CD4-positive, alpha-beta T cell treated with Interleukin-17A for 1 hour (primary cell): ENCODE measurements around the gene CRYGC.
"Not testable (repeated sequence)": the region's sequence is repeated elsewhere in the genome, so short reads cannot be mapped to it uniquely, and the experiment has no call there.

ENCODE experiments used
- DNase-seq: peaks from one replicate; pipeline ENCODE4 v3.0.0-alpha.2; 2020

The CRYGC gene

DNA sequence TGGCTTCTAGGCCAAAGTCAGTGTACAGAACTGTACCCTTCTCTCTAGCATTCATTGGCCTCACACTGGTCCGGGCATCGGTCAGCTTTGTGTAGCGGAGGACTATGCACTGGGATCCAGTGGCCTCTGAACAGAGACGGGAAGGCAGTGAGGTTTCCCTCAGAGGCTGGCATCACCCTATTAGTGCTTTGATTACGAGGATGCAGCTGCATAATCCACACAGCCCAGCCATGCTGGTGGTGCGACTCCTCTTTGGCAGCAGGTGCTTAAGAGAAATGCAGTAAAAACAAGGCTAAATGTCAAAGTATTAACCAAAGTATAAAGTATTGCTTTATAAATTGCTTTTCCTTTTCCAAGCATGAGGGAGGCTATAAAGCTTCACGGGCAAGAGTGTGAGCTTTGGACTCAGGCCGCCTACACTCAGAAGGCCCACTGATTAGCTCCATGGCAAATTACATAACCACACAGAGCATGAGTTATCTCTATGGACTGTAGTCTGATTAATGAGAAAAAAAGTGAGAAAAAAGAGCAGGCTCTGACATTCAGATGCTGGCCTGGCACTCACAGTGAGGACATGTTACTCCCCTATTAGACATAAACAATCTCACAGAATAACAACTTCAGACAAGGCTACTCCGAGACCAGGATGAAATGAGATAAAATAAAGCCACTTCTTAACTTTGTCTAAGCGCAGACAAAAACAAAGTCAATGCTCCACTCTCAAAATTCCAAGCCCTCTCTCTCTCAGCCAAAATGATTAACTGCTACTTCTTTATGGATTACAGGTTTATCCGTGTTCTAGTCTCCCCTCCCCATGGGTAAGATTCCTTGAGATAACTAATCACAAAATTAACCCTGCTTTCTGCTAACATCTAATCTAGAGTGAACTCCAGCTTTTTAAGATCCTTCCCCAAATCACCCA is 6.4 kb upstream of the CRYGC start:
- DNase-seq = no peak

DNA sequence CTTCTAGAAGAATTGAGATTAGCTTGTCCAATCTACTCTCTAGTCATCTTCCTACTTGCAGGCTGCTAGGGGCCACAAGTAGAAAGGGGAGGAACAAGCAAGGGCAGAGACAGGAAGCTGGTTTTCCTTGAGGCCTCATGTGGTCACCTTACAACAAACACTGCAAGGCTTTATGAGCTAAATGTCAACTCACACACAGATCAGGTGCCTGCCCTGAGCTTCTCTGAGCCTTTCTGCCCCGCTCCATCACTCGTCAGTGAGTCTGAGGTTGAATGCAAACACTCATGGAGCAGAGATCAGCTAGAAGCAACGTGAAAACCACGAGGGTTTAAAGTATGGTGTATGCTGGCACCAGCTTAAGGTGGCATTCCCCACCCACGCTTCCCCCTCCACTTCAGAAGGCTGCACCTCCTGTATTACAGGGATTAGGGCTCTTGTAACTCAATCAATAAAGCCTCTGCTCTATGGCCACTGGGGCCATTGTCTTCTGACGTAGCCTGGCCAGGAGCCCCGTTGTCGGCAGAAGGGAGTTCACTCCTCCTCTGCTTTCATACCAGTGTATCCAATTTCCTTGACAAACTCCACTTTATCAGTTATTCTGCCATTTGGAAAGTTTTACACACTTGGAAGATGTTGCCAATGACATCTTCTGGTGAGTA is 5.4 kb upstream of the CRYGC start:
- no peak for DNase-seq

- no peak for DNase-seq
Measured at GRCh38 chr2:208130712-208131110, 1.1 kb upstream of the CRYGC start.

GRCh38 chr2:208128136-208128535 is 1.5 kb downstream of the CRYGC start:
- no peak for DNase-seq

DNA sequence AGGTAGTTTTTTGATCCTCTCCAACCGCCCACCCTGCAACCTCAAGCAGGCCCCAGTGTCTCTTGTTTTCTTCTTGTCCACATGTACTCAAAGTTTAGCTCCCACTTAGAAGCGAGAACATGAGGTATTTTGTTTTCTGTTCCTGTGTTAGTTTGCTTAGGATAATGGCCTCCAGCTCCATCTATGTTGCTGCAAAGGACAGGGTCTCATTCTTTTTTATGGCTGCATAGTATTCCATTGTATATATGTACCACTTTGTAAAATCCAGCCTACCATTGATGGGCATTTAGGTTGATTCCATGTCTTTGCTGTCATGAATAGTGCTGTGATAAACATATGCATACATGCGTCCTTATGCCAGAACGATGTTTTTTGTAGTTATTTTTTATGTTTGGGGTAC is 2.5 kb downstream of the CRYGC start:
- DNase-seq = no peak

- DNase-seq = no peak
Measured at GRCh38 chr2:208125251-208125650, 4.4 kb downstream of the CRYGC start.

DNA sequence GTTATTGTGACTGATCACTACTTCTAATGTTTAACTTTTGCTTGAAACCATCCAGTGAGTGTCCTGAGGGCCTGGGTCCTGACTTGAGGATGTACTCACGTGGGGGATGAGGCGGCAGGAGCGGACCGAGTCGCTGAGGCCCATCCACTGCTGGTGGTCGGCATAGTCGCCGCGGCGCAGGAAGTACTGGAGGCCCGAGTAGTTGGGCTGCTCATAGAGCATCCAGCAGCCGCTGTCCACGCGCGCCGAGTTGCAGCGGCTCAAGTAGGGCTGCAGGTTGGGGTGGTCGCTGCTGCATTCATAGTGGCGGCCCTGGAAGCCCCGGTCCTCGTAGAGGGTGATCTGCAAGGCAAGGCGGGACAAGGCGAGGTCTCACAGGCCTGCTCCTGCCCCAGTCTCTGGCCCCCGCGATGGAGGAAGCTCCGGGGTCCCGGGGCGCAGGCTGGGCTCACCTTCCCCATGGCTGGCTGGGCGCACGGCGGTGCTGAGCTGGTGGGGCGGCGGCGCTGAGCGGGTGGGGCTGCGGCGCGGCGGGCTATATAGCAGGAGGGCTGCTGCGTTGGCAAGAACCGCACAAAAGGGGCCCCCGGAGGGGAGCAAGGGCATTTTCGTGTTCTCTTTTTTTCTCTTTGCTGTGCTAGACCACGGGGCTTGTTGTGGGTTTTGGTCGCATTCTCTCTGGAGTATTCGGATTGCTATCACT is 5.5 kb downstream of the CRYGC start, which contains the start of gene CRYGD:
CRYGD (minus strand) TSS at position 512 of the 703 bp plus-strand sequence; CDS start at position 461, 51 bp downstream.
- not testable (repeated sequence) for DNase-seq

GRCh38 chr2:208122248-208122647 is 7.4 kb downstream of the CRYGC start:
- DNase-seq = no peak

DNA sequence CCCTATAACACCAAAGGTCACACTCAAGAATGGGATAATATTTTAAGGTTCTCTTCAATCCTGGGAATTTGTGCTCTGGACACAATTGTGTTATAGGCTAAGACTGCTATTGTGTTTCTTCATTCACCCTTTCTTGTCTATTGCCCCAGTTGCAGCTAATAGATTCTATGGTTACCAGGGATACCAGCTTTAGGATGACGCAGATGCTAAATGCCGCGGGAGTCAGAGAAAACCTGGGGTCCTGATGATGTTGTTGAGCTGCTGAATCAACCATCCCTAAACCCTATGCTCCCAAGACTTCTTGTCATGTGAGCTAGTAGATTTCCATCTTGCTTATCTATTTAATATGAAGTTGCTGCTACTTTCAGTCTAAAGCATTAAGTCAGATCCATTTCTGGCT is 10.7 kb downstream of the CRYGC start:
- no peak for DNase-seq

DNA sequence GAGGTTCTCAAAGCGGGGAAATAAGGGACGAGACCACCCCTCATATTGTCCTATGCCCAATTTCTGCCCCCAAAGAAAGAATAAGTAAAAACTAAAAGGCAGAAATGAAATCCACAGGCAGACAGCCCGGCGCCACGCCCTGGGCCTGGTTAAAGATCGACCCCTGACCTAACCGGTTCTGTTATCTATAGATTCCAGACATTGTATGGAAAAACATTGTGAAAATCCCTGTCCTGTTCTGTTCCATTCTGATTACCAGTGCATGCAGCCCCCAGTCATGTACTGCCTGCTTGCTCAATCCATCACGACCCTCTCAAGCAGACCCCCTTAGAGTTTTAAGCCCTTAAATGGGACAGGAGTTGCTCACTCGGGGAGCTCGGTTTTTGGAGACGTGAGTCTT is 12.2 kb downstream of the CRYGC start:
- not testable (repeated sequence) for DNase-seq

GRCh38 chr2:208112969-208113368 is 16.7 kb downstream of the CRYGC start:
- no peak for DNase-seq

GRCh38 chr2:208112273-208112745 is 17.3 kb downstream of the CRYGC start:
- DNase-seq = not testable (repeated sequence)

GRCh38 chr2:208103616-208104015 is 26.0 kb downstream of the CRYGC start:
- DNase-seq = no peak

DNA sequence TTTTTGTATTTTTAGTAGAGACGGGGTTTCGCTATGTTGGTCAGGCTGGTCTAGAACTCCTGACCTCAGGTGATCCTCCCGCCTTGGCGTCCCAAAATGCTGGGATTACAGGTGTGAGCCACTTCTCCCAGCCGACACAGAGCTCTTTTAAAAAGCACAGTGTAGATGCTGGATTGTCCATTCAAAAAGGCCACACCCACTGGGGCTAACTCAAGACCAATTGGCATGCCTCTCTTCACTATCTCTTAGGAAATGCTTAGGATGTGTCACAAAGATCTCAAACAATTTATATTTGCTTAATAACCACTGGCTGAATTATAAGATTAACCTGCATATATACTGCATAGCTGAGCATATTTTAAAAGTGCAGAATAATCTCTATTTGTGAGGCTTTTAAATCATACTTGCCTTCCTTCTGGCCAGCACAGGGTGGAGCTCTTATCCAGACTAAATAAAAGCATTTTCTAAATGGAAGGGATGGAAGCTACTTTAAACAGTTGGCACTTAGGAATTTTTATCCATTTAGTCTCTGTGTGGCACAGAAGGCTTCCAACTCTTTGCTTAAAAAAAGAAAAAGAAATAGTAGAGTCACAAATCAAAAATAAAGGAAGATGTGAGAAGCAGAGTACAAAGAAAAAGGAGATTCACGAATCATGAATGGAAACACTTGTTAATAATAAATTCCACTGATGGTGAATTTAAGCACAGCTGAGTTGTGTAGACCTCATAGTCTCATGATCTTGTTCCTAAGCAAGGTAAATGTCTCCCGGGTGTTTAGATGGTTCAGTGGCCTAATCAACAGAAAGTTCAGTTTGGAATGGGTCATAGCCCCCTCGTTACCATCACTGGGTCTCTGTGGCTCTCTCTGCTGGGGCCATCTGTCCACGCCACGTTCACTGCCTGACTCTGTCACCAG is 27.7 kb downstream of the CRYGC start:
- no peak for DNase-seq

DNA sequence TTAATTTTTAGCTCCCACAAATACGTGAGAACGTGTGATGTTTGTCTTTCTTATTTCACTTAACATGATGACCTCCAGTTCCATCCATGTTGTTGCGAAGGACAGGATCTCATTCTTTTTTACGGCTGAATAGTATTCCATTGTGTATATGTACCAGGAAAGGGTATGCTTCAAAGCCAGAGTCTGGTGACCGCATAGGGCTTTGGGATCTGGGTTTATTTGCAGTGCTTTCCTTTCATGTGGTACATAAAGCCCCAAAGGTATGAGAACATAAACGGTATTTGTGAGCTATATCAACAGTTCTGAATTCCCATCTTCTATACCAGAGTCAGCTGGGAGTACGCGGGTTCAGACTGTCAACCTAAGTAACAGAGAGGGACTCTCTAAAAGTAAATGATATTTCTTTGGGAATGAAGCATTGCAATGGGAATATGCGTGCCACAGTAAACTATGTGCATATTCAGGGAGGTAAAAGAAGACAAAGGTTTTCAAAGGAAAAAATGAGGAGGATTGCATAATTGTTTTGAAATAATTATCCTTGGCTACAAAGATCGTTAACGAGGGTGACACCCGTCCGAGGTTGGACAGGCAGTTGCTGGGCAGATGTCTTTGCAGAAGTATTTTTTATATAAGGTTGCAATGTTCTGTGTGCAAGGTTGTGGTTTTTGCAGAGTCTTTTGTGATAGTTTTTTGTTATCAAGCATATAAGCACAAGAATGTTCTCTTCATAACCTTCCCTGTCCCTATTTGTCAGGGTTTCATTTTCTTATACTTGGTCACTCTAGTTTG is 29.8 kb downstream of the CRYGC start:
- no peak for DNase-seq

DNA sequence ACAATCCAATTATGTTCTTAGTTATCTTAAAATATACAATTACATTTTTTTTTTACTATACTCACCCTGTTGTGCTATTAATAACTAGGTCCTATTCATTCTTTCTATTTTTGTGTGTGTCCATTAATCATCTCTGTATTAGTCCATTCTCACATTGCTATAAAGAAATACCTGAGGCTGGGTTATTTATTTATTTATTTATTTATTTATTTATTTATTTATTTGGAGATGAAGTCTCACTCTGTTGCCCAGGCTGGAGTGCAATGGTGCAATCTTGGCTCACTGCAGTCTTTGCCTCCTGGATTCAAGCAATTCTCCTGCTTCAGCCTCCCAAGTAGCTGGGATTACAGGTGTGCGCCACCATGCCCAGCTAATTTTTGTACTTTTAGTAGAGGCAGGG is 30.9 kb downstream of the CRYGC start:
- not testable (repeated sequence) for DNase-seq

DNA sequence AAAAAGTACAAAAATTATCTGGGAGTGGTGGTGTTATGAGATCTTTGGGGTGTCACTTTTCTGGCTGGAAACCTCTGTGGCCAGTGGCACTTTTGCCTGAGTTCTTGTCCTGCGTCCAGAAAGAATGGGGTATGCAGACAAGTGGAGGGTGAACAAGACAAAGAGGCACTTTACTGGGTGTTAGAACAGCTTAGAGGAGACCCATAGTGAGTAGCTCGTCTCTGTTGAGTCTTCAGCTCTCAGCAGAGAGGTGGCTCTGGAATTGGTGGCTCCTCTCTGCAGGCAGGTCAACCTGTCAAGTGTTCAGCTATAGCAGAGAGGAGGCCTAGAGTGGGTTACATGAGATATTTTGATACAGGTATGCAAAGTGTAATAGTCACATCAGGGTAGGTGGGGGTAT is 31.4 kb downstream of the CRYGC start:
- DNase-seq = no peak

DNA sequence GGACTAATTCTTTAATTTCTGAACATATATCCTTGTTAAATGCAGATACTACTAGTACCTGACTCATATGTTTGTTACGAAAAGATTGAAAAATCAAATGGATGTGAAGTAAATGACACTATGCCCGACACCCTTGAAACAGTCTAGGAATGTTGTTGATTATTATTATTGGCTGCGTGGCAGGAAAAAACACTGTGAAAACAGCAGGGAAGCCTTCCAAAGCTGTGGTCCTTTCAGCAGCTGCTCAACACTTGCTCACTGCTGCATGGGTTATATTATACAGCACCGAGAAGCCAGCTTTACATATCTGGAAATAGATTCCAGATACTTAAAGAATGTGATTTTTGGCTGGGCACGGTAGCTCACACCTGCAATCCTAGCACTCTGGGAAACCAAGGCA is 31.8 kb downstream of the CRYGC start:
- DNase-seq = no peak

DNA sequence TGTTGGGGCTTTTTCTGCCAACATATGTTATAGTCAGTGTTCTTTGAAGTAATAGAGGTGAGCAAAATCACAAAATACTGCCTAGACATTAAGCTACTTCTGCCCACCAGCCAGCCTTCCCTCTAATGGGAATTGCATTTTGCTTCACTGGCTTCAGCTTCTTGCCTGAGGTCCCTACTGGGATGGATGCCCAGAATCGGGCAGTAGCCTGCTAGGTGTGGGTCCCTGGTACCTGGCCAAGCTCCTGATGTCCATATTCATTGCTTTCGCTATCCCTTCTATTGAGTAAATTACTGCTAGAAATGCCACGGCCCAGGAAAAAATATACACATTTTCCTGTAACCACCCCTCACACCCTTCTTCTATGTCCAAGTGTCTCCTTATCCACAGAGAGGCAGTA is 32.3 kb downstream of the CRYGC start:
- DNase-seq = no peak

GRCh38 chr2:208096080-208096479 is 33.5 kb downstream of the CRYGC start:
- DNase-seq = no peak

DNA sequence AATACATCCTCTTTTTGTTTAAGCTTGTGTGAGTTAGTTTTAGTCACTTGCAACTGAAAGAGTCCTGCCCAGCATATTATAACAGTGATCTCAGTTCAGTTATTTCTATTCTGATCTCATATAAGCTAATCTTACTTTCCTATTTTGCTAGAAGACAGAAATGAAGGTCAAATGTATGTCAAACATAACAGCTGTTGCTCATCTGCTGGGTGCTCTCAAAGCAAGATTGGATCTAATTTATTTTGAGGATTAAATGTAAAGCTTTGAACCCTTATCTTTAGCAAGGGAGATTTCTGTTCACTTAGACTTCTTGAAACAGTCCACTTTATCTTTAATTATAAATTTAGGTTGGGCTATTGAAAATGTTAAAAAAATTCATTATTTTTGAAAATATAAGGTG is 36.5 kb downstream of the CRYGC start:
- DNase-seq = no peak
